Measurements from ENCODE around the gene PI3. TPM values are rescaled to one million over a fixed set of nuclear protein-coding genes. Genes with fewer than 3 reads are reported as not detected.

Gene PI3
- total RNA-seq, 2 donors from 2014 or later = not detected

DNA sequence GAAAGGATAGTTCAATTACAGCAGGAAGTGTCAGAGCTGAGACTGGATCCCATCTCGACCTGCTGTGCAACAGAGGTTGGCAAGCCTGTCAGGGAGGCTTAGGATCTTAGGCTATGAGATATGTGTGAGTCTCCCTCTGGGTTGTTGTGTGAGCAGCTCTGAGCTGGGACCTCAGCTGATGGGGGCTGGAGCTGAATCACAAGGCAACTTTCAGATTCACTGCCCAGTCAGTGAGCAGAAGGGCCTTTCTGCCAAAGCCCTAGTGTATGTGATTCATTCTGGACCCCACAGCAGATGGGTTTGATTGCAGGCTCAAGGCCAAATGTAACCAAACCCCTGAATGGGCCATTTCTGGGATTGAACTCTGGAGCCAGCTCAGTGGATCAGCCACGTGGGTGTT is 4.5 kb downstream of the PI3 start:
- intact Hi-C loops (cut with DNase I) = loop anchor here in 1 of 2 donors (10.0 kb wide), 1 partner anchor 924 kb away; no protein-coding TSS in a partner anchor
- DNase-seq (ENCODE audit: low spot score) = no peak

GRCh38 chr20:45181639-45182038 is 6.9 kb downstream of the PI3 start:
- no peak for DNase-seq (ENCODE audit: low spot score)

DNA sequence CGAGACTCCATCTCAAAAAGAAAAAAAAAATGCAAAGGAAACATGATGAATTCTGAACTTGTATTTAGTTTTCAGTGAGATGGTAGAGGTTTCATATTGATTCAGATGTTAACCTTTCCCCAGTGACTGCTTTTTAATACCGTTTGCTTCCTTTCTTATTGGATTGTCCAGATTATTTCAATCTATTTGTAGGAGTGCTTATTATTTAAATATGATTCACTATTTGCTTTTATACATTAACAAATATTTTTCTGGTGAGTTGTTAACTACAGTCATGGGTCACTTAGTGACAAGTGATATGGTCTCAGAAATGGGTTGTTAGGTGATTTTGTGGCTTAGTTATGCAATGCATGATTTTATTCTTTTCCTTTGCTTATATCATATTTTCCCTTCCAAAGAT is 8.4 kb downstream of the PI3 start:
- DNase-seq (ENCODE audit: low spot score) = no peak
- intact Hi-C loops (cut with DNase I) = no loop called here

More at GRCh38 chr20:45181639-45182038, 6.9 kb downstream of the PI3 start:
- intact Hi-C loops (cut with DNase I) = no loop called here

- DNase-seq (ENCODE audit: low spot score) = no peak
- intact Hi-C loops (cut with DNase I) = no loop called here
These were observed 13.0 kb downstream of the PI3 start for GRCh38 chr20:45187693-45188092.

- DNase-seq (ENCODE audit: low spot score) = no peak
- intact Hi-C loops (cut with DNase I) = no loop called here
These were observed 14.4 kb downstream of the PI3 start for GRCh38 chr20:45189067-45189609.

GRCh38 chr20:45189861-45190260 is 15.2 kb downstream of the PI3 start:
- DNase-seq (ENCODE audit: low spot score) = no peak
- intact Hi-C loops (cut with DNase I) = no loop called here

DNA sequence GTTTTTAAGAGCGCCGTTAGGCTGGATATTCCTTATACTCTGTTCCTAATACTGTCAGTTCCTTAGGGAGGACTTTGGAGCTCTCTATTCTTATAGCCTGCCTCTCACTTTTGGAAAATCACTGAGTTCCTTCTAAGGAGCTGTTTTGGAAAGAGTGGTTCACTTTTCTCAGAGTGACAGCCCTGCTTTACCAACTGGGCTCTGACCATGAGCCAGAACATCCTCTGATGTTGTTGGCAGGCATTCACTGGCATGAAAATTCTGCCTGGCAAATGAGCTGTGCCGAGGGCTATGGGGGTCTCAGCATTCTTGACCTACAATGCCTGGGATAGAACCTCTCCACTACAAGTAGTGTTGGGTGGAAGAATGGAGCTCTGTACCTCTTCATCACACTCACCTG is 17.2 kb downstream of the PI3 start:
- no peak for DNase-seq (ENCODE audit: low spot score)
- intact Hi-C loops (cut with DNase I) = no loop called here

DNA sequence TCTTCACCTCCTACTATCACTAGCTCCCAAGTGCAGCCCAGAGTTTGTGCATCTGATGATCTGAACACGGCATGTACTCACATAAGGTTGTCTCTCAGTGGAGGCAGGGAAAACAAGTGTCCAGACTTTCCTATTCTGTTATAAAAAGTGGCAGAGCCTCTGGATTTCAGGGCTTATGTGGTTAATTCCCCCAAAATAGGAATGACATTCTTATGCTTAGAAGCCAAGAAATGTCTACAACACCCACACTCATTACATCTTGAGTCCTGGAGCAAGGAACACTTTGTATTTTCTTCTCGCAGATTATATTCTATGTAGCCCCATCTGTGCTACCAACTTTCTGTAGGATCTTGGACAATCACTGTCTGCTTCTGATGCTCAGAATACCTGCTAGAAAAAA is 18.6 kb downstream of the PI3 start:
- intact Hi-C loops (cut with DNase I) = no loop called here
- DNase-seq (ENCODE audit: low spot score) = no peak

DNA sequence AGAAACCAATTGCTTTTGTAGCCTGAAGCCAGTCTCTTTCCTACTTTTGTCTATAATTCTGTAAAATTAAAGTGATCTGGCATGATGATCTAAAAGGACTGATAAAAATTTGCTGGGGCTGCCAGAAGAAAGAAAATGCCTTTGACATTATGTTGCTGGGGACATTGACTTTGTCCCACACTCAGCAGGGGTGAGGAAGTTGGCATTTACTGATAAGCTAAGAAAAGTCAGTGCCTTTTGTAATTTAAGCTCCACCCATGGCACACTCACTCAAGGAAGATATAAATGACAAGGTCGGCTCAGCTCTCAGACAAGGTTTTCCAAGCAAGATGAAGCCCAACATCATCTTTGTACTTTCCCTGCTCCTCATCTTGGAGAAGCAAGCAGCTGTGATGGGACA is 32.0 kb downstream of the PI3 start, which contains the start of gene SEMG1:
Gene SEMG1, plus strand, starts transcription at position 309 of the 400 bp plus-strand sequence. Its CDS starts 21 bp downstream, at position 330.
- intact Hi-C loops (cut with DNase I) = no loop called here
- no peak for DNase-seq (ENCODE audit: low spot score)

GRCh38 chr20:45209924-45210323 is 35.2 kb downstream of the PI3 start:
- intact Hi-C loops (cut with DNase I) = no loop called here

GRCh38 chr20:45211569-45212474 is 37.1 kb downstream of the PI3 start:
- no peak for DNase-seq (ENCODE audit: low spot score)

More at GRCh38 chr20:45209924-45210323, 35.2 kb downstream of the PI3 start:
- no peak for DNase-seq (ENCODE audit: low spot score)

DNA sequence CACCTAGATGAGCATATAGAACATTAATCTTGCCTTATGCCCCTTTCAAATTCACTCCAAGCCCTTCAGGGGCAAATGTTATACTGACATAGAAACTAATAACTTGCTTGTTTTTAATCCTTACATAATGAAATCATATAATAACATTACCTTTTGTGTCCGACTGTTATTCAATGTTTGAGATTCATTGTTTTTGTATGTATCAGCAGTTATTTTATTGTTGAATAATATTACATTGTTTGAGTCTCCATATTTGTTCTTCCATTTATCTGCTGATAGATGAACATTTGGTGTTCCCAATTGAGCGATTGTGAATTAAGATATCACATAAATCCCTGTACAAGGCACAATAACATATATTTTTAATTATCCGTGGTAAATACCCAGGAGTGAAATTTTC is 38.1 kb downstream of the PI3 start:
- no peak for DNase-seq (ENCODE audit: low spot score)
- intact Hi-C loops (cut with DNase I) = no loop called here

More at GRCh38 chr20:45211569-45212474, 37.1 kb downstream of the PI3 start:
- intact Hi-C loops (cut with DNase I) = no loop called here

DNA sequence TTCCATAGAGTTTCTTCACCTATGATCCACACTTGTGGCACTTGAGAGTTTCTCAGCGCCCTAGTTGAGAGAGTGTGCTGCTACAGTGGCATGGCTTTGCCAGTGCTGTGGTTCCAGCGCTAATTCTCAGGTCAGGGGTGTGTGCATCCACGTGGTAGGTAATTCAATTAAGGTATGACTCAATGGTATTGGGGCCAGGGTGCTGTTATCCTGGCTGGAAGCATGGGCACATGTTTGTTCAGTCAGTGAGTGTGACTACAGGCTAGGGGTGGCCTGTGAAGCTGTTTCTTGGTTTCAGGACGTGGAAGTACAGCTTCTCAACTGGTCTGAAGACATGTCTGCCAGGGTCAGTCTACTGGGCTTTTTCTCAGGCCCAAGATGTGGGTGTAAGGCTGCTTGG is 43.4 kb downstream of the PI3 start:
- intact Hi-C loops (cut with DNase I) = no loop called here
- DNase-seq (ENCODE audit: low spot score) = no peak

GRCh38 chr20:45218636-45219035 is 43.9 kb downstream of the PI3 start:
- intact Hi-C loops (cut with DNase I) = no loop called here
- no peak for DNase-seq (ENCODE audit: low spot score)

GRCh38 chr20:45221076-45221475 is 46.4 kb downstream of the PI3 start, which contains the start of gene SEMG2:
SEMG2 (plus strand) TSS chr20:45221373; CDS start chr20:45221390, 17 bp downstream.
- intact Hi-C loops (cut with DNase I) = no loop called here
- no peak for DNase-seq (ENCODE audit: low spot score)

DNA sequence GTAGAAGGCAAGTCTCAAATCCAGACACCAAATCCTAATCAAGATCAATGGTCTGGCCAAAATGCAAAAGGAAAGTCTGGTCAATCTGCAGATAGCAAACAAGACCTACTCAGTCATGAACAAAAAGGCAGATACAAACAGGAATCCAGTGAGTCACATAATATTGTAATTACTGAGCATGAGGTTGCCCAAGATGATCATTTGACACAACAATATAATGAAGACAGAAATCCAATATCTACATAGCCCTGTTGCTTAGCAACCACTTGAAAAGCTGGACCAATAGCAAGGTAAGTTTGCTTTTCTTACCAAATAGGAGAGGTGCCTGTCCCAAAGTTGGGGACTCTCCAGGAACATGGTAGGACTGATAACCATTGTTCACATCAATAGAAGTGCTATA is 48.4 kb downstream of the PI3 start:
- intact Hi-C loops (cut with DNase I) = no loop called here
- DNase-seq (ENCODE audit: low spot score) = no peak

Other genes with a start within 250 kb of the PI3 start
- gene TOMM34, start 214.5 kb upstream of the PI3 start, total RNA-seq = 10 to 100 TPM in 1 of 2 donors, 1 to 10 TPM in 1; 7.3 to 12.3 TPM
- gene STK4, start 208.4 kb upstream of the PI3 start, total RNA-seq = 10 to 100 TPM; 29.0 to 30.1 TPM
- not detected for gene KCNS1, start 73.8 kb upstream of the PI3 start, total RNA-seq
- not detected for gene WFDC5, start 59.7 kb upstream of the PI3 start, total RNA-seq
- not detected for gene WFDC12, start 50.4 kb upstream of the PI3 start, total RNA-seq
- gene SEMG1, start 32.1 kb downstream of the PI3 start, total RNA-seq = not detected
- gene SEMG2, start 46.5 kb downstream of the PI3 start, total RNA-seq = not detected
- gene SLPI, start 79.7 kb downstream of the PI3 start, total RNA-seq = 10 to 100 TPM; 14.6 to 74.0 TPM
- not detected for gene RBPJL, start 131.9 kb downstream of the PI3 start, total RNA-seq
- gene MATN4, start 133.4 kb downstream of the PI3 start, total RNA-seq = under 1 TPM; 0.29 to 0.56 TPM
- gene SDC4, start 173.5 kb downstream of the PI3 start, total RNA-seq = 100 to 1,000 TPM in 1 of 2 donors, 10 to 100 TPM in 1; 85.7 to 104 TPM
- 10 to 100 TPM; 21.8 to 22.6 TPM for gene SYS1, start 188.3 kb downstream of the PI3 start, total RNA-seq
- 1 to 10 TPM; 1.4 to 2.0 TPM for gene TP53TG5, start 203.4 kb downstream of the PI3 start, total RNA-seq
- 100 to 1,000 TPM; 119 to 141 TPM for gene DBNDD2, start 233.4 kb downstream of the PI3 start, total RNA-seq
- gene PIGT, start 241.2 kb downstream of the PI3 start, total RNA-seq = 100 to 1,000 TPM; 120 to 138 TPM